Skin epidermis (tissue), 12 donors: ENCODE results near the gene HERPUD1.
"Not testable (repeated sequence)": the region's sequence is repeated elsewhere in the genome, so short reads cannot be mapped to it uniquely, and the experiment has no call there.

ENCODE experiments used
- H3K27ac ChIP-seq, 21 experiments: fragments of 200-600 bp; sonication (generic) in 11 of 21; one replicate each; pipeline ENCODE4 v1.5.0; 2020; ENCODE audit warnings: mild to moderate bottlenecking in 3 of 21, inconsistent platforms in 2 of 21, moderate library complexity in 2 of 21
- H3K4me3 ChIP-seq, 7 experiments: fragments of 200-600 bp; sonication (generic) in 2 of 7; one replicate each; pipeline ENCODE4 v1.5.0; 2020; ENCODE audit warnings: inconsistent platforms in 2 of 7, mild to moderate bottlenecking in 2 of 7, moderate library complexity in 1 of 7

HERPUD1 gene

GRCh38 chr16:56931892-56932720, at the start of gene HERPUD1:
TSS of gene HERPUD1 (plus strand) at chr16:56932142. CDS start at chr16:56932245, 103 bp downstream.
- Histone ChIP-seq H3K4me3 (peak within 1 kb of the TSS; percentile 68 to 99 (median 97)), H3K27ac (peak within 1 kb of the TSS; percentile 95 to 100 (median 98))

- Histone ChIP-seq H3K4me3 (no peak overlapping the region), H3K27ac (no peak overlapping the region)
Observed at GRCh38 chr16:56883586-56883985, 48.4 kb upstream of the HERPUD1 start.

GRCh38 chr16:56884026-56884582, 47.8 kb upstream of the HERPUD1 start:
- Histone ChIP-seq H3K4me3 (no peak overlapping the region), H3K27ac (no peak overlapping the region)

GRCh38 chr16:56884929-56885328, 47.0 kb upstream of the HERPUD1 start:
- H3K27ac ChIP-seq, H3K4me3 ChIP-seq: not testable (repeated sequence)

- Histone ChIP-seq H3K4me3 (no peak overlapping the region), H3K27ac (no peak overlapping the region)
Observed at GRCh38 chr16:56885446-56886162, 46.3 kb upstream of the HERPUD1 start.

GRCh38 chr16:56886296-56886695, 45.6 kb upstream of the HERPUD1 start:
- Histone ChIP-seq H3K27ac (no peak overlapping the region), H3K4me3 (no peak overlapping the region)

GRCh38 chr16:56886826-56887225, 45.1 kb upstream of the HERPUD1 start:
- Histone ChIP-seq H3K4me3 (no peak overlapping the region), H3K27ac (no peak overlapping the region)

- no peak overlapping the region for H3K27ac ChIP-seq
- no peak overlapping the region for H3K4me3 ChIP-seq
Observed at GRCh38 chr16:56888806-56889205, 43.1 kb upstream of the HERPUD1 start.

- Histone ChIP-seq H3K27ac (no peak overlapping the region), H3K4me3 (no peak overlapping the region)
Observed at GRCh38 chr16:56889206-56889605, 42.7 kb upstream of the HERPUD1 start.

- H3K27ac ChIP-seq: no peak overlapping the region
- H3K4me3 ChIP-seq: no peak overlapping the region
Observed at GRCh38 chr16:56891685-56892084, 40.3 kb upstream of the HERPUD1 start.

GRCh38 chr16:56892705-56893104, 39.2 kb upstream of the HERPUD1 start:
- Histone ChIP-seq H3K27ac (no peak overlapping the region), H3K4me3 (no peak overlapping the region)

- Histone ChIP-seq H3K4me3 (no peak overlapping the region), H3K27ac (no peak overlapping the region)
Observed at GRCh38 chr16:56894331-56894917, 37.5 kb upstream of the HERPUD1 start.

- no peak overlapping the region for H3K27ac ChIP-seq
Observed at GRCh38 chr16:56895813-56896212, 36.1 kb upstream of the HERPUD1 start.

GRCh38 chr16:56896244-56896643, 35.7 kb upstream of the HERPUD1 start:
- Histone ChIP-seq H3K27ac (no peak overlapping the region), H3K4me3 (no peak overlapping the region)

More at GRCh38 chr16:56895813-56896212, 36.1 kb upstream of the HERPUD1 start:
- no peak overlapping the region for H3K4me3 ChIP-seq

GRCh38 chr16:56897026-56897799, 34.7 kb upstream of the HERPUD1 start:
- Histone ChIP-seq H3K4me3 (no peak overlapping the region), H3K27ac (no peak overlapping the region)

- Histone ChIP-seq H3K27ac (no peak overlapping the region), H3K4me3 (no peak overlapping the region)
Observed at GRCh38 chr16:56898847-56899246, 33.1 kb upstream of the HERPUD1 start.

GRCh38 chr16:56903866-56904265, 28.1 kb upstream of the HERPUD1 start:
- H3K27ac ChIP-seq: no peak overlapping the region
- no peak overlapping the region for H3K4me3 ChIP-seq

- Histone ChIP-seq H3K27ac (no peak overlapping the region), H3K4me3 (no peak overlapping the region)
Observed at GRCh38 chr16:56907401-56907800, 24.5 kb upstream of the HERPUD1 start.

- Histone ChIP-seq H3K27ac (peak overlapping the region in 6 of 21 experiments; percentile 19 to 69 (median 54)), H3K4me3 (no peak overlapping the region)
Observed at GRCh38 chr16:56909527-56909979, 22.4 kb upstream of the HERPUD1 start.
